WTC11 (cell line): ENCODE data around the gene ZNF668. TPM values are rescaled to one million over a fixed set of nuclear protein-coding genes. Genes with fewer than 3 reads are reported as not detected.

Experiments
- ATAC-seq: fragments of 200-7000 bp; cut with Tn5 transposase; 2 replicates; pipeline ENCODE4 v1.10.0; 2021; ENCODE audit warnings: mild to moderate bottlenecking, moderate library complexity
- CTCF ChIA-PET: fragments of 300-600 bp; sonication (Branson Sonifier 250); formaldehyde crosslinking; loops from one replicate; lab custom pipeline; 2021; ENCODE audit warnings: antibody characterized with exemption; lab: Charles Lee
- POLR2A ChIA-PET: fragments of 350-600 bp; sonication (Branson Sonifier 250); formaldehyde crosslinking; loops from one replicate; lab custom pipeline; 2021; ENCODE audit warnings: antibody characterized with exemption; lab: Charles Lee
- DNase-seq: peaks from one replicate; pipeline ENCODE4 v3.0.0; 2021; ENCODE audit warnings: low spot score
- H3K27ac Mint-ChIP-seq: 2 replicates; pipeline ENCODE4 v1.8.0; 2021; ENCODE audit warnings: mixed read lengths
- H3K27me3 Mint-ChIP-seq: 2 replicates; pipeline ENCODE4 v1.8.0; 2021; ENCODE audit warnings: low read depth, mild to moderate bottlenecking, moderate library complexity, mixed read lengths
- H3K36me3 Mint-ChIP-seq: 2 replicates; pipeline ENCODE4 v1.8.0; 2021; ENCODE audit warnings: mixed read lengths
- H3K4me1 Mint-ChIP-seq: 2 replicates; pipeline ENCODE4 v1.8.0; 2022; ENCODE audit warnings: mixed read lengths
- H3K4me3 Mint-ChIP-seq: 2 replicates; pipeline ENCODE4 v1.8.0; 2021; ENCODE audit warnings: mild to moderate bottlenecking, moderate library complexity, mixed read lengths
- H3K9me3 Mint-ChIP-seq: 2 replicates; pipeline ENCODE4 v1.8.0; 2021; ENCODE audit warnings: mixed read lengths
- ERG ChIP-seq: fragments of 250-450 bp; sonication (Bioruptor Pico); IDR thresholded peaks from 2 replicates; pipeline ENCODE4 v1.8.0; 2021; ENCODE audit warnings: mild to moderate bottlenecking
- ETV6 ChIP-seq: sonication (generic); formaldehyde crosslinking; IDR thresholded peaks from 2 replicates; pipeline ENCODE4 v1.8.1; 2022; ENCODE audit warnings: mild to moderate bottlenecking, missing genetic modification reagents
- FOXJ3 ChIP-seq: sonication (generic); formaldehyde crosslinking; IDR thresholded peaks from 2 replicates; pipeline ENCODE4 v1.9.0; 2021; ENCODE audit warnings: missing genetic modification reagents, mild to moderate bottlenecking, borderline replicate concordance
- FOXP4 ChIP-seq: sonication (generic); formaldehyde crosslinking; IDR thresholded peaks from 2 replicates; pipeline ENCODE4 v1.8.0; 2022; ENCODE audit warnings: mild to moderate bottlenecking, missing genetic modification reagents
- IRF1 ChIP-seq: sonication (generic); formaldehyde crosslinking; IDR thresholded peaks from 2 replicates; pipeline ENCODE4 v1.8.0; 2023; ENCODE audit warnings: missing genetic modification reagents
- MAX ChIP-seq: sonication (generic); formaldehyde crosslinking; IDR thresholded peaks from 2 replicates; pipeline ENCODE4 v1.8.0; 2022; ENCODE audit warnings: mild to moderate bottlenecking, missing genetic modification reagents
- NFATC4 ChIP-seq: fragments of 250-450 bp; sonication (Bioruptor Pico); IDR thresholded peaks from 2 replicates; pipeline ENCODE4 v1.9.0; 2021; ENCODE audit warnings: mild to moderate bottlenecking
- NFE2L1 ChIP-seq: sonication (generic); formaldehyde crosslinking; IDR thresholded peaks from 2 replicates; pipeline ENCODE4 v1.8.1; 2023; ENCODE audit warnings: missing genetic modification reagents
- NR1H2 ChIP-seq: sonication (generic); formaldehyde crosslinking; IDR thresholded peaks from 2 replicates; pipeline ENCODE4 v1.9.0; 2021; ENCODE audit warnings: mild to moderate bottlenecking, moderate library complexity, missing genetic modification reagents
- OVOL2 ChIP-seq: fragments of 250-450 bp; sonication (Bioruptor Pico); IDR thresholded peaks from 2 replicates; pipeline ENCODE4 v1.9.0; 2021; ENCODE audit warnings: mild to moderate bottlenecking, borderline replicate concordance
- RELA ChIP-seq: sonication (generic); formaldehyde crosslinking; IDR thresholded peaks from 2 replicates; pipeline ENCODE4 v1.8.1; 2022; ENCODE audit warnings: missing genetic modification reagents, mild to moderate bottlenecking, borderline replicate concordance
- SMAD4 ChIP-seq: sonication (generic); formaldehyde crosslinking; IDR thresholded peaks from 2 replicates; pipeline ENCODE4 v1.8.0; 2022; ENCODE audit warnings: mild to moderate bottlenecking, missing genetic modification reagents
- TEAD1 ChIP-seq: sonication (generic); formaldehyde crosslinking; IDR thresholded peaks from 2 replicates; pipeline ENCODE4 v1.8.0; 2022; ENCODE audit warnings: mild to moderate bottlenecking, missing genetic modification reagents
- TEAD4 ChIP-seq: sonication (generic); formaldehyde crosslinking; IDR thresholded peaks from 2 replicates; pipeline ENCODE4 v1.8.0; 2022; ENCODE audit warnings: mild to moderate bottlenecking, missing genetic modification reagents
- ZBTB21 ChIP-seq: sonication (generic); formaldehyde crosslinking; IDR thresholded peaks from 2 replicates; pipeline ENCODE4 v1.8.1; 2023; ENCODE audit warnings: mild to moderate bottlenecking, missing genetic modification reagents, borderline replicate concordance
- ZMAT4 ChIP-seq: fragments of 250-450 bp; sonication (Bioruptor Pico); IDR thresholded peaks from 2 replicates; pipeline ENCODE4 v1.9.0; 2021; ENCODE audit warnings: mild to moderate bottlenecking
- ZNF423 ChIP-seq: fragments of 250-450 bp; sonication (Bioruptor Pico); IDR thresholded peaks from 2 replicates; pipeline ENCODE4 v2.1.2; 2022; ENCODE audit warnings: mild to moderate bottlenecking, moderate library complexity
- total RNA-seq: library from RNA; stranded (reverse); gene quantifications from 3 replicates; pipeline ENCODE4 v1.2.3, GENCODE V29; 2021

The ZNF668 gene
- total RNA-seq, 1 experiment from 2014 or later = 17.3 TPM

GRCh38 chr16:31094424-31095120 lies 20.5 kb upstream of the ZNF668 start, which contains the start of gene VKORC1 (continued):
- TF ChIP-seq FOXP4 (CRISPR knock-in tag) (0 out of 2 replicates have a peak, but pooled peaks have one; percentile 30), FOXJ3 (CRISPR knock-in tag) (no peak), NFATC4 (CRISPR knock-in tag) (no peak)

- peaks cover 12% of the 10 kb centered on the region for H3K36me3 Mint-ChIP-seq
- no peak for TF ChIP-seq MAX (CRISPR knock-in tag)
- peak; percentile 48; the same call in 1 of the 2 replicates for TF ChIP-seq SMAD4 (CRISPR knock-in tag)
- 0 out of 2 replicates have a peak, but pooled peaks have one; percentile 44 for TF ChIP-seq TEAD4 (CRISPR knock-in tag)
- no peak for TF ChIP-seq RELA (CRISPR knock-in tag)
- TF ChIP-seq NFE2L1 (CRISPR knock-in tag) = peak; percentile 58; the same call in 1 of the 2 replicates
- peaks cover 2% of the 10 kb centered on the region; the same call in 1 of the 2 replicates for H3K27me3 Mint-ChIP-seq
- H3K27ac Mint-ChIP-seq = peak overlapping the region; percentile 84; the same call in 1 of the 2 replicates
- DNase-seq = peak; percentile 32
- ChIA-PET CTCF (interaction anchor here (0.6 to 3.2 kb wide), 7 partner anchors 13 to 166 kb away, joined by 3 to 24 read pairs (median 5); partner anchors contain the start of genes HSD3B7, ZNF646 and ZNF668), POLR2A (interaction anchor here (0.8 kb wide), 1 partner anchor 20 kb away, joined by 3 read pairs; the partner anchor contains the start of genes ZNF646 and ZNF668)
- ATAC-seq = peak; percentile 2; the same call in 1 of the 2 replicates
- H3K4me3 Mint-ChIP-seq = peak overlapping the region; percentile 87
- H3K4me1 Mint-ChIP-seq = peaks cover 14% of the 10 kb centered on the region
- H3K9me3 Mint-ChIP-seq = 0 out of 2 replicates have a peak, but pooled peaks cover 4% of the 10 kb centered on the region
These were observed 20.0 kb upstream of the ZNF668 start for GRCh38 chr16:31094088-31094423.

GRCh38 chr16:31093132-31093703 lies 19.2 kb upstream of the ZNF668 start:
- TF ChIP-seq ZNF423 (CRISPR knock-in tag) (no peak), ETV6 (CRISPR knock-in tag) (no peak), NR1H2 (CRISPR knock-in tag) (no peak), OVOL2 (no peak), ERG (no peak), ZBTB21 (CRISPR knock-in tag) (no peak), TEAD1 (CRISPR knock-in tag) (no peak)
- Mint-ChIP-seq H3K27me3 (peaks cover 1% of the 10 kb centered on the region; the same call in 1 of the 2 replicates), H3K27ac (no peak overlapping the region), H3K9me3 (0 out of 2 replicates have a peak, but pooled peaks cover 4% of the 10 kb centered on the region), H3K4me3 (peak overlapping the region; percentile 87), H3K4me1 (peaks cover 14% of the 10 kb centered on the region), H3K36me3 (peaks cover 12% of the 10 kb centered on the region)
- ChIA-PET POLR2A (interaction anchor here (0.6 to 1.6 kb wide), 3 partner anchors 19 to 63 kb away, joined by 3 to 5 read pairs (median 4); partner anchors contain the start of genes KAT8, ZNF646 and ZNF668), CTCF (interaction anchor here (0.6 to 3.2 kb wide), 11 partner anchors 19 to 240 kb away, joined by 3 to 24 read pairs (median 3); partner anchors contain the start of genes HSD3B7, KAT8, ZNF646 and ZNF668)
- peak; percentile 14 for ATAC-seq
- DNase-seq = peak; percentile 46

- Mint-ChIP-seq H3K4me3 (peak overlapping the region; percentile 41; the same call in 1 of the 2 replicates), H3K27ac (no peak overlapping the region), H3K4me1 (peaks cover 14% of the 10 kb centered on the region), H3K36me3 (peaks cover 12% of the 10 kb centered on the region), H3K9me3 (0 out of 2 replicates have a peak, but pooled peaks cover 4% of the 10 kb centered on the region), H3K27me3 (no peaks in the 10 kb centered on the region)
- ATAC-seq = no peak
- ChIA-PET CTCF (interaction anchor here (0.7 to 3.2 kb wide), 8 partner anchors 19 to 368 kb away, joined by 3 to 24 read pairs (median 3); partner anchors contain the start of genes HSD3B7, KAT8, ZNF646 and ZNF668), POLR2A (interaction anchor here (0.7 to 1.6 kb wide), 3 partner anchors 18 to 108 kb away, joined by 3 to 4 read pairs (median 4); partner anchors contain the start of genes KAT8, ZNF646 and ZNF668)
- TF ChIP-seq IRF1 = no peak
- TF ChIP-seq NFATC4 (CRISPR knock-in tag) = no peak
- no peak for TF ChIP-seq ZBTB21 (CRISPR knock-in tag)
- TF ChIP-seq ZMAT4 (CRISPR knock-in tag) = no peak
- DNase-seq = no peak
These were observed 18.3 kb upstream of the ZNF668 start for GRCh38 chr16:31092330-31092729.
